GM12878 (cell line): Measurements from ENCODE around the gene COL25A1. TPM values are rescaled to one million over a fixed set of nuclear protein-coding genes. Genes with fewer than 3 reads are reported as not detected.

Experiments used
- ATAC-seq: fragments of 200-7000 bp; cut with Tn5 transposase; 3 replicates; pipeline ENCODE4 v1.9.1; 2020; ENCODE audit warnings: mild to moderate bottlenecking, moderate library complexity
- BruUV-seq: library from RNA; stranded (reverse); fragments of 400-500 nt; replicated peaks from 2 replicates; lab custom pipeline; 2021; lab: Mats Ljungman, UMichigan
- CTCF ChIA-PET: fragments of 300-600 bp; sonication (Branson Sonifier 250); formaldehyde crosslinking; extraction: SDS; loops from one replicate; lab custom pipeline; 2021; ENCODE audit warnings: inconsistent platforms; lab: Yijun Ruan, JAX
- POLR2A ChIA-PET: fragments of 350-600 bp; formaldehyde crosslinking; extraction: SDS; loops from one replicate; lab custom pipeline; 2021; ENCODE audit warnings: inconsistent platforms; lab: Charles Lee
- RAD21 ChIA-PET: fragments of 300-600 bp; sonication (Branson Sonifier 250); formaldehyde crosslinking; loops from one replicate; lab custom pipeline; 2023; ENCODE audit warnings: antibody characterized with exemption; ENCODE audit not compliant: unreplicated experiment; lab: Charles Lee
- SMC1A ChIA-PET: fragments of 300-600 bp; sonication (Branson Sonifier 250); formaldehyde crosslinking; loops from one replicate; lab custom pipeline; 2023; ENCODE audit not compliant: unreplicated experiment, uncharacterized antibody; lab: Charles Lee
- DNase-seq: peaks from one replicate; pipeline ENCODE4 v3.0.0-alpha.2; 2011; ENCODE audit warnings: low read depth, low spot score
- FAIRE-seq: peaks from 3 replicates; lab custom pipeline; 2011; peaks lifted over from hg19 to GRCh38; lab: Jason Lieb, UNC
- H2AFZ ChIP-seq: 2 replicates; pipeline ENCODE4 v1.6.0; 2011; ENCODE audit warnings: low read depth, low read length, control low read depth; ENCODE audit not compliant: control insufficient read depth
- H3K27ac ChIP-seq: 2 replicates; pipeline ENCODE4 v1.5.1; 2011; ENCODE audit warnings: control low read depth; ENCODE audit not compliant: control insufficient read depth, insufficient read depth
- H3K27me3 ChIP-seq, 2 experiments: replicated peaks in 1 of 2; 2 replicates each; pipeline versions ENCODE4 v1.6.0 to v1.6.1; 2011; ENCODE audit warnings: low read length in 1 of 2; ENCODE audit not compliant: control insufficient read depth in 2 of 2, insufficient read depth in 2 of 2
- H3K36me3 ChIP-seq, 2 experiments: 2 replicates each; pipeline ENCODE4 v1.5.1; 2011; ENCODE audit warnings: low read length in 1 of 2; ENCODE audit not compliant: control insufficient read depth in 2 of 2, insufficient read depth in 2 of 2
- H3K4me1 ChIP-seq: 2 replicates; pipeline ENCODE4 v1.6.1; 2011; ENCODE audit warnings: mild to moderate bottlenecking, low read length, moderate library complexity, mixed read lengths; ENCODE audit not compliant: control insufficient read depth, insufficient read depth
- H3K4me2 ChIP-seq: 2 replicates; pipeline ENCODE4 v1.6.0; 2011; ENCODE audit warnings: control low read depth; ENCODE audit not compliant: control insufficient read depth, insufficient read depth
- H3K4me3 ChIP-seq: fragments of 200-600 bp; sonication (generic); 2 replicates; pipeline ENCODE4 v1.5.1; 2016
- H3K79me2 ChIP-seq: 2 replicates; pipeline ENCODE4 v1.6.0; 2011; ENCODE audit warnings: low read length; ENCODE audit not compliant: control insufficient read depth, insufficient read depth
- H3K9ac ChIP-seq: 2 replicates; pipeline ENCODE4 v1.8.0; 2011; ENCODE audit warnings: low read length, control low read depth, mixed read lengths; ENCODE audit not compliant: control insufficient read depth, insufficient read depth
- H3K9me3 ChIP-seq: replicated peaks from 3 replicates; pipeline ENCODE4 v1.5.1; 2011; ENCODE audit warnings: mild to moderate bottlenecking, low read length; ENCODE audit not compliant: control insufficient read depth, insufficient read depth
- H4K20me1 ChIP-seq: 2 replicates; pipeline ENCODE4 v1.6.0; 2011; ENCODE audit not compliant: control insufficient read depth, insufficient read depth
- CEBPB ChIP-seq, 2 experiments: fragments of 150-350 bp in 1 of 2; IDR thresholded peaks; 2 replicates each; pipeline ENCODE4 v1.6.1; 2012 to 2014; ENCODE audit warnings: low read depth in 2 of 2, low read length in 2 of 2, borderline replicate concordance in 1 of 2, inconsistent platforms in 1 of 2
- CREB1 ChIP-seq: IDR thresholded peaks from 2 replicates; pipeline ENCODE4 v1.6.1; 2012; ENCODE audit warnings: low read depth, mild to moderate bottlenecking, inconsistent platforms
- E2F4 ChIP-seq: IDR thresholded peaks from 2 replicates; pipeline ENCODE4 v1.6.1; 2012; ENCODE audit warnings: low read depth, low read length, improper control_type of control experiment
- HDAC2 ChIP-seq: fragments of 200-600 bp; sonication (generic); IDR thresholded peaks from 2 replicates; pipeline ENCODE4 v1.6.1; 2017
- PKNOX1 ChIP-seq: fragments of 450-650 bp; IDR thresholded peaks from 2 replicates; pipeline ENCODE4 v1.6.1; 2016; ENCODE audit warnings: mild to moderate bottlenecking
- RAD21 ChIP-seq: IDR thresholded peaks from 2 replicates; pipeline ENCODE4 v1.6.1; 2011; ENCODE audit warnings: mild to moderate bottlenecking, low read depth, low read length, moderate library complexity; ENCODE audit not compliant: insufficient read depth
- SMARCA5 ChIP-seq: fragments of 450-650 bp; IDR thresholded peaks from 2 replicates; pipeline ENCODE4 v1.6.1; 2017; ENCODE audit warnings: mild to moderate bottlenecking
- SREBF2 ChIP-seq: IDR thresholded peaks from 2 replicates; pipeline ENCODE4 v1.6.1; 2012; ENCODE audit warnings: mild to moderate bottlenecking, low read length
- WGBS: methylation state at CpG from one replicate; pipeline ENCODE4 v1.1.6; 2016; ENCODE audit warnings: low lambda C conversion rate; ENCODE audit not compliant: insufficient replicate concordance, insufficient coverage; ENCODE audit errors: missing lambda C conversion rate; 5-methylcytosine and 5-hydroxymethylcytosine counted together
- in situ Hi-C: fragments of 300-500 bp; cut with MboI; formaldehyde crosslinking; loops from 9 replicates; pipeline ENCODE4 v1.14.3; 2018; ENCODE audit warnings: mixed read lengths
- intact Hi-C: fragments of 100-400 bp; cut with micrococcal nuclease; formaldehyde crosslinking; loops from one replicate; pipeline ENCODE4 v1.14.2; 2022; ENCODE audit not compliant: unreplicated experiment
- polyA plus RNA-seq, 11 experiments: library from polyadenylated mRNA; depleted of rRNA in 4 of 11; unstranded in 6 of 11; stranded (reverse) in 5 of 11; fragments of >200 nt; fragmentation: Nextera tagmentation in 4 of 11; fragmentation: Illumina TruSeq in 1 of 11; extraction: Ambion mirVana in 4 of 11; extraction: Trizol in 1 of 11; gene quantifications; 1 replicate in 1 of 11; 2 replicates in 10 of 11; pipeline versions ENCODE4 v1.2.1 to v1.2.3, GENCODE V29; 2011 to 2016; ENCODE audit warnings: inconsistent platforms in 2 of 11, missing spikeins in 2 of 11, low read depth in 1 of 11
- total RNA-seq, 4 experiments: library from RNA; depleted of rRNA in 3 of 4; stranded (reverse); fragments of >200 nt in 3 of 4; fragmentation: Illumina TruSeq in 1 of 4; extraction: Trizol in 1 of 4; gene quantifications; 2 replicates each; pipeline versions ENCODE4 v1.2.1 to v1.2.3, GENCODE V29; 2013 to 2021

COL25A1 gene
- total and polyA plus RNA-seq, 10 of the 15 experiments (the other 5 are each of a cell fraction or from before 2014, with no cell fraction given): 0.01 to 0.26 (median 0.12) TPM; not detected in 6

DNA sequence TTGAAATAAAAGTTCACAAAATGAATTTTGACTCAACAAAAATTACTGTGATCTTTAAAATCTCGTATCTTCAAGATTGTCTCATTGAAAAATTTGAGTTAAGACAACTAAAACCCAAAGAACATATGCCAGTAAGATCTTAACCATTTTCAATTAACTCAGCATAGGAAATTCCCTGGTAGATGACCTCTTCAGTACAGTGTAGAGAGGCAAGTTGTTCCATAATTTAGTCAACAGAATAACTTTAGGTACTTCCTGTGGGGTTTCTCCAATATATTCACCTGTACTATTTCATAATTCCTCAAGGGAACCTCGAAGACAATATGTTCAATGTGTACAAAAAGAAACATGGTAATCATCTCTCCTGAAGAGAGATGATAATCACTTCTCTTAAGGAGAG lies 145.3 kb downstream of the COL25A1 start:
- DNase-seq: no peak
- Histone ChIP-seq H4K20me1 (no peaks in the 10 kb centered on the region), H3K79me2 (no peaks in the 10 kb centered on the region), H3K9ac (no peak overlapping the region), H3K4me2 (no peak overlapping the region), H3K9me3 (no peaks in the 10 kb centered on the region), H2AFZ (no peak overlapping the region), H3K27me3 (no peaks in the 10 kb centered on the region; a peak in 1 of 4 replicates), H3K36me3 (no peaks in the 10 kb centered on the region), H3K4me3 (no peak overlapping the region), H3K4me1 (no peaks in the 10 kb centered on the region), H3K27ac (no peak overlapping the region)
- WGBS: 0% methylated on average over 2 of the region's 2 CpGs
- intact Hi-C loops (no loop called here), in situ Hi-C loops (no loop called here)
- TF ChIP-seq SMARCA5 (no peak), CEBPB (IDR thresholded peaks at IDR 0.05; ENCODE audit: borderline replicate concordance in 1 of 2, low read depth in 2 of 2, low read length in 2 of 2) (no peak), CREB1 (no peak), E2F4 (no peak), PKNOX1 (no peak), SREBF2 (no peak), HDAC2 (no peak), RAD21 (no peak)
- BruUV-seq: no TSS peak
- ATAC-seq: peak; percentile 57; the same call in 2 of the 3 replicates
- SMC1A ChIA-PET: interaction anchor here (1.1 kb wide), 1 partner anchor 11 kb away, joined by 3 read pairs; no protein-coding TSS in a partner anchor
- POLR2A ChIA-PET: no interaction called here
- CTCF ChIA-PET: no interaction called here
- FAIRE-seq: no peak
- RAD21 ChIA-PET: interaction anchor here (3.5 kb wide), 1 partner anchor 136 kb away, joined by 12 read pairs; no protein-coding TSS in a partner anchor
